Pancreas (tissue), 10 donors: ENCODE measurements around the gene PCBP2. TPM values are rescaled to one million over a fixed set of nuclear protein-coding genes. Genes with fewer than 3 reads are reported as not detected.

ENCODE experiments used
- ATAC-seq, 4 donors: fragments of 200-7000 bp; cut with Tn5 transposase; one replicate each; pipeline versions ENCODE4 v1.8.0 to v1.9.1; 2020; ENCODE audit warnings: mild to moderate bottlenecking in 4 of 4, moderate library complexity in 4 of 4
- DNase-seq, 6 donors: peaks; one replicate each; pipeline ENCODE4 v3.0.0-alpha.2; 2020
- FAIRE-seq: peaks from 2 replicates; lab custom pipeline; 2012; peaks lifted over from hg19 to GRCh38; lab: Jason Lieb, UNC
- H3K27ac ChIP-seq, 4 donors: fragments of 200-600 bp; sonication (generic); 1 replicate in 3 of 4; 2 replicates in 1 of 4; pipeline versions ENCODE4 v1.5.0 to v1.8.0; 2020
- H3K27me3 ChIP-seq, 4 donors: fragments of 200-600 bp; one replicate each; pipeline ENCODE4 v1.8.0; 2021
- H3K36me3 ChIP-seq, 3 donors: fragments of 200-600 bp; sonication (generic) in 1 of 3; one replicate each; pipeline versions ENCODE4 v1.5.0 to v1.8.0; 2020 to 2021
- H3K4me1 ChIP-seq, 3 donors: fragments of 200-600 bp; one replicate each; pipeline ENCODE4 v1.8.0; 2021
- H3K4me3 ChIP-seq, 4 donors: fragments of 200-600 bp; sonication (generic) in 2 of 4; one replicate each; pipeline versions ENCODE4 v1.5.0 to v1.8.0; 2020 to 2021
- H3K9me3 ChIP-seq, 4 donors: fragments of 200-600 bp; one replicate each; pipeline ENCODE4 v1.8.0; 2021
- WGBS, 2 donors: extraction: QIAGEN DNeasy Blood & Tissue Kit; methylation state at CpG; one replicate each; pipeline ENCODE4 v1.1.7; 2013; 5-methylcytosine and 5-hydroxymethylcytosine counted together
- intact Hi-C, 3 donors: fragments of 100-400 bp; cut with DNase I; formaldehyde crosslinking; loops; one replicate each; pipeline versions ENCODE4 v1.11.1 to v1.14.2; 2022
- polyA plus RNA-seq, 2 donors: library from polyadenylated mRNA; stranded (reverse); fragments of 200-250 nt; gene quantifications; one replicate each; pipeline ENCODE4 v1.2.3, GENCODE V29; 2013
- total RNA-seq, 6 donors: library from RNA; stranded (reverse); fragmentation: NEBNext Ultra II Directional in 4 of 6; extraction: Animal tissue kit (Norgen Biotek cat#: 25700) in 4 of 6; gene quantifications; one replicate each; pipeline versions ENCODE4 v1.2.1 to v1.2.4, GENCODE V29; 2021 to 2023
- TF ChIP-seq, protein P1 (sequence below), 4 donors: fragments of 200-600 bp; sonication (generic) in 3 of 4; IDR thresholded peaks; one replicate each; pipeline versions ENCODE4 v1.5.0 to v1.8.0; 2021; ENCODE audit warnings: antibody characterized with exemption in 4 of 4
- donor health status: healthy with polysubstance abuse.
- donor health status: DM: no; HTN: no; CAD: no; lungs with moderate emphysema.
- donor health status: DM: no; HTN: no; CAD: no.
- donor health status: control.
- donor health status: control.
- donor health status: Bipolar disorder and iron deficiency.
- donor health status: DM: yes; HTN: yes; CAD: no.
- donor health status: DM: no; HTN: no; CAD: no.
- donor health status: DM: no; HTN: no; CAD: no.
- donor health status: DM: yes; HTN: yes; CAD: no.

The PCBP2 gene
- total and polyA plus RNA-seq, 8 donors: 266 to 608 (median 467) TPM

DNA sequence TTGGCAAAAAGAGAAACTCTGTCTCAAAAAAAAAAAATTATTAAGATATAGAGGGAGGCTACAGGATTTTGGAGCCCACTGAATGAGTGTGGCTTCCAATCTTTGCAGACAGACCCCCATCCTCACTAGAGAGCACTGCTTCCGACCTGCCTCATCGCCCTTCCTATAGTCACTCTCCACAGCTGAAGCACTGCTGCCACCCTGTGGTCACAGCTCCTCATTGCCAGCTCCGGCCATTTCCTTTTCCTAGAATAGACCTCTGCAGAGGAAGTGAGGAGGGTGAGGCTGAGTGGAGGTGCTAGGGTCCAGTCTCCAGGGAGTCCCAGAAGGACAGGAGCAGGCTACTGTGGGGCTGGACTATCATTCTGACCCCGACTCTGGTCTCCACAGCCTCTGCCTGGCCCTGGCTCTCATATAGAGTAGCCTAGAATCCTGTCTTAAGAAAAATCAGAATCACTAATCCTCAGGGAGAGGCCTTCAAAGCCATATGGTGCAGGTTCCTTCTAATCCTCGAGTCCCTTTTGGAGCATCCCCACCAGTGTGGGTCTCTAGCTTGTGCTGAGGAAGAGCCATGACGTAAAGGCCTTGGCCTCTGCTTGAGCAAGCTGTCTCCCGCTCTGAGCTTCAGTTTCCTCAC lies 56.8 kb downstream of the PCBP2 start:
- intact Hi-C loops: loop anchor here in 1 of 3 donors (5.0 kb wide), 1 partner anchor 161 kb away; no protein-coding TSS in a partner anchor
- Histone ChIP-seq H3K9me3 (no peaks in the 10 kb centered on the region), H3K4me1 (no peaks in the 10 kb centered on the region), H3K4me3 (no peak overlapping the region), H3K36me3 (peaks cover 2 to 16% (median 5%) of the 10 kb centered on the region in 3 donors), H3K27ac (no peak overlapping the region), H3K27me3 (no peaks in the 10 kb centered on the region)
- peak; percentile 73 to 91 (median 87) for DNase-seq
- TF ChIP-seq, protein P1, sequence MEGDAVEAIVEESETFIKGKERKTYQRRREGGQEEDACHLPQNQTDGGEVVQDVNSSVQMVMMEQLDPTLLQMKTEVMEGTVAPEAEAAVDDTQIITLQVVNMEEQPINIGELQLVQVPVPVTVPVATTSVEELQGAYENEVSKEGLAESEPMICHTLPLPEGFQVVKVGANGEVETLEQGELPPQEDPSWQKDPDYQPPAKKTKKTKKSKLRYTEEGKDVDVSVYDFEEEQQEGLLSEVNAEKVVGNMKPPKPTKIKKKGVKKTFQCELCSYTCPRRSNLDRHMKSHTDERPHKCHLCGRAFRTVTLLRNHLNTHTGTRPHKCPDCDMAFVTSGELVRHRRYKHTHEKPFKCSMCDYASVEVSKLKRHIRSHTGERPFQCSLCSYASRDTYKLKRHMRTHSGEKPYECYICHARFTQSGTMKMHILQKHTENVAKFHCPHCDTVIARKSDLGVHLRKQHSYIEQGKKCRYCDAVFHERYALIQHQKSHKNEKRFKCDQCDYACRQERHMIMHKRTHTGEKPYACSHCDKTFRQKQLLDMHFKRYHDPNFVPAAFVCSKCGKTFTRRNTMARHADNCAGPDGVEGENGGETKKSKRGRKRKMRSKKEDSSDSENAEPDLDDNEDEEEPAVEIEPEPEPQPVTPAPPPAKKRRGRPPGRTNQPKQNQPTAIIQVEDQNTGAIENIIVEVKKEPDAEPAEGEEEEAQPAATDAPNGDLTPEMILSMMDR (IDR thresholded peaks at IDR 0.05): peak; percentile 72 to 83 (median 79)
- peak; percentile 88 to 98 (median 93) for ATAC-seq
- WGBS, 2 donors: 28% methylated on average over 7 of the region's 7 CpGs
- FAIRE-seq: no peak

DNA sequence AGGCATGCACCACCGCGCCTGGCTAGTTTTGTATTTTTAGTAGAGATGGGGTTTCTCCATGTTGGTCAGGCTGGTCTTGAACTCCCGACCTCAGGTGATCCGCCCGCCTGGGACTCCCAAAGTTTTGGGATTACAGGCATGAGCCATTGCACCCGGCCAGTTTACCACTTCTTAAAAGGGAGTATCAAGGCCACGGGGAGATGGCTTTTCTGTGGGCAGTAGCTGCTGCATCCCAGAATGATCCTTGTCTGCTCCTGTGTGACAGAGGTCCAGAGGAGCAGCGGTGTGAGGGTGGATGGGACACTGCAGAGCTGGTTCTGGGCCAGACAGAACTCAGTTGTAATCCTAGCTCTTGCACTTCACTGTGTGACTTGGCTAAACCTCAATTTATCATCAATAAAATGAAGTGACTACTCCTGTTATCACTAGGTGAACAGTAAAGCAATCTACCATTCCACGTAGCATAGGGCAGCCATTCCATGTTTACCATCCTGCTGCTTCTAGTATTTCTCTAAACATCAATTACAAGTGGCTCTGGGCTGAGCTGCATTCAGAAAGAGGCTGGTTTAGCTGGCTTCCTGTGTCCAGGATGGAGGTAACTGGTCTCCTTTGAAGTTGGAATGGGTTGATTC lies 58.4 kb downstream of the PCBP2 start:
- 82 to 83% methylated on average over 9 of the region's 9 CpGs for WGBS, 2 donors
- Histone ChIP-seq H3K9me3 (no peaks in the 10 kb centered on the region), H3K4me1 (no peaks in the 10 kb centered on the region), H3K27me3 (no peaks in the 10 kb centered on the region), H3K36me3 (peaks cover 2 to 27% (median 5%) of the 10 kb centered on the region in 3 donors), H3K27ac (no peak overlapping the region), H3K4me3 (no peak overlapping the region)
- TF ChIP-seq, protein P1 (IDR thresholded peaks at IDR 0.05): no peak
- DNase-seq (no peak), ATAC-seq (no peak), FAIRE-seq (no peak)
- intact Hi-C loops: no loop called here

DNA sequence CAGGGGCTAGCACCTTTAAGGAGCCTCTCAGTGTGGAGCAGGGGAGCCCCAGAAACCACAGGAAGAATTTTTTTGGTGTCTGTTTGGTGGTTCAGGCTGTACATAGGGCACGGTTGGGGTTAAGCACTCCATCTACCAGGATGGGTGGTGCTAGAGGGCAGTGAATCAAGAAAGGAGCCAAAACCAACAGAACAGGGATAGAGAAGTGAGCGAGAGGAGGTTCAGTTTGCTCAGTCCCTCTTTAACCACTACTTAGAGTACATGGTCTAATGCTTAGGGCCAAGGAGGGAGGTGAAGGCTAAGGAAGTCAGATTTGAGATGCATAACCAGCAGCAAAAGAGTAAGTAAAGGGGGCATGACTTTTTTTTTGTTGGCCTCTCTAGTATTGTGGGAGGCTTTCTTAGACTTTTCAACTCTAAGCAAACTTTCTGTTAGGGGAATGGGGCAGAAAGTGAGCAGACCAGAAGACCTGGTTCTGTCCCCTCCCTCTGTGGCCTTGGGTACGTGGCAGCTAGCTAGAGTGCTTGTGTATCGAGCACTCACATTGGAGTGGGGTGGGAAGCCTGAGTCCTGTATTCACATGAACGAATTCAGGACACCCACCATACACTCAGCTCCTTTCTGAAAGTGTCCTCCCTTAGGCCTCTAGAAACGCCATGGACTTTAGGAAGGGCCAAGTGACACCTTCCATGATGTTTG lies 62.0 kb downstream of the PCBP2 start:
- Histone ChIP-seq H3K4me3 (no peak overlapping the region), H3K27me3 (no peaks in the 10 kb centered on the region), H3K9me3 (no peaks in the 10 kb centered on the region), H3K4me1 (no peaks in the 10 kb centered on the region), H3K36me3 (peaks cover 8 to 40% (median 15%) of the 10 kb centered on the region in 3 donors), H3K27ac (no peak overlapping the region)
- WGBS, 2 donors: 72 to 76% methylated on average over 6 of the region's 6 CpGs
- ATAC-seq (no peak), FAIRE-seq (no peak), DNase-seq (no peak)
- TF ChIP-seq, protein P1 (IDR thresholded peaks at IDR 0.05): no peak
- intact Hi-C loops: no loop called here

DNA sequence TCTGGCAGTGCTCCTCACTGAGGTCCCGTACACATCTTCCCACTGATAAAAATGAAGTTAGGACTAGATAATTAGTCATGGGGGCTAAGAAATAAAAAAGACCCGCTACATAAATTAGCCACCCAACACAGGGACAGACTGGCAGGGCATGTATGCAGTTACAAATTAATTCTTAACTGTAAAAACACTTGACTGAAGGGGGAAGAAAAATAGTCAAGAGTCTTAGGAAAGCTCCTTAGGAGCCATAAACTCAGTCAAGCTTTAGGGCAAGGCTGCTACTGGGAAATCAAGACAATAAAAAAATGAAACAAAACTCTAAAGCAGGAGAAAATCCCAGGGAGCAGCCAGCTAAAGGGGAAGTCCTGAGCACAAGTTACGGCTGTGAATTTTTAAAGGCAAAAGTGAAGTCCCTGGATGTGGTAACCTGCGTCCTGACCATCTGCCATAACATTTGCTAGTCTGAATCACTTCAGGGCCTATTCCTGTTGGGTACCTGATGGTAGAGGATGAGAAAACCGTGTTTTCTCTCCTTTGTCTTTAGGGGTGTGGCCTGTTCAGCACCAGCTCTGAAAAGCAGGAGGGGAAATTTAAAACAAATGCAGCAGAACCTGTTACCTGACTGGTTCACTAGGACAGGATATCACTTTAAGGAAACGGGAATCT lies 62.9 kb downstream of the PCBP2 start:
- Histone ChIP-seq H3K27ac (no peak overlapping the region), H3K36me3 (peaks cover 8 to 44% (median 15%) of the 10 kb centered on the region in 3 donors), H3K4me3 (no peak overlapping the region), H3K27me3 (no peaks in the 10 kb centered on the region), H3K9me3 (no peaks in the 10 kb centered on the region), H3K4me1 (no peaks in the 10 kb centered on the region)
- no peak for ATAC-seq
- TF ChIP-seq, protein P1 (IDR thresholded peaks at IDR 0.05): no peak
- intact Hi-C loops: no loop called here
- WGBS, 2 donors: 79 to 82% methylated on average over 6 of the region's 6 CpGs
- FAIRE-seq: no peak
- DNase-seq: no peak
